Measurements from ENCODE around the gene CALR3.

DNA sequence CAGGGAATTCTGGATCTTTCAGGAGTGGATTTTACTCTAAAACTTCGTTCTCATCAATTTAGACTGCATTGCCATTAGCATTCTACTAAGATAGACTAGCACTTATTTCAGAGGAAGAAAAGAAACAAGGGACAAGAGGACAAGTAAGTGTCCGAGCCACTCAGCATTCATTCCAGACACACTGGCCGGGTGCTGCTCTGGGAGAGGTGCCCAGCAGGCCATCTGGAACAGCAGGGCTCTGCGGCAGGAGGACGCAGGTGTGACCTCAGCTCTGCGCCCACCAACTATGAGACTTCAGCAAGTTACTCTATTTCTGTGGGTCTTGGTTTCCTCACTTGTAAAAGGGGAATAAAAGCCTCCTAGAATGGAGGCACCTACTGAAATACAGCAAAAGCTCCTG, 28.4 kb downstream of the CALR3 start:
- TF ChIP-seq, protein P1, sequence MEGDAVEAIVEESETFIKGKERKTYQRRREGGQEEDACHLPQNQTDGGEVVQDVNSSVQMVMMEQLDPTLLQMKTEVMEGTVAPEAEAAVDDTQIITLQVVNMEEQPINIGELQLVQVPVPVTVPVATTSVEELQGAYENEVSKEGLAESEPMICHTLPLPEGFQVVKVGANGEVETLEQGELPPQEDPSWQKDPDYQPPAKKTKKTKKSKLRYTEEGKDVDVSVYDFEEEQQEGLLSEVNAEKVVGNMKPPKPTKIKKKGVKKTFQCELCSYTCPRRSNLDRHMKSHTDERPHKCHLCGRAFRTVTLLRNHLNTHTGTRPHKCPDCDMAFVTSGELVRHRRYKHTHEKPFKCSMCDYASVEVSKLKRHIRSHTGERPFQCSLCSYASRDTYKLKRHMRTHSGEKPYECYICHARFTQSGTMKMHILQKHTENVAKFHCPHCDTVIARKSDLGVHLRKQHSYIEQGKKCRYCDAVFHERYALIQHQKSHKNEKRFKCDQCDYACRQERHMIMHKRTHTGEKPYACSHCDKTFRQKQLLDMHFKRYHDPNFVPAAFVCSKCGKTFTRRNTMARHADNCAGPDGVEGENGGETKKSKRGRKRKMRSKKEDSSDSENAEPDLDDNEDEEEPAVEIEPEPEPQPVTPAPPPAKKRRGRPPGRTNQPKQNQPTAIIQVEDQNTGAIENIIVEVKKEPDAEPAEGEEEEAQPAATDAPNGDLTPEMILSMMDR (IDR thresholded peaks at IDR 0.05), result no peak
- no peak for TF ChIP-seq POLR2A (IDR thresholded peaks at IDR 0.05)
